GM18951 (cell line): ENCODE results near the gene PTPN20.

ENCODE experiments used
- POLR2A ChIP-seq: IDR thresholded peaks from 4 replicates; pipeline ENCODE4 v1.6.1; 2011; ENCODE audit warnings: mild to moderate bottlenecking; ENCODE audit not compliant: insufficient read length, insufficient read depth; ENCODE audit errors: extremely low read depth
- in situ Hi-C: fragments of 300-500 bp; cut with MboI; formaldehyde crosslinking; loops from one replicate; pipeline ENCODE4 v1.12.0; 2022; ENCODE audit warnings: low sequenced_read_pairs, mixed read lengths, inconsistent platforms; ENCODE audit not compliant: unreplicated experiment

PTPN20 gene

DNA sequence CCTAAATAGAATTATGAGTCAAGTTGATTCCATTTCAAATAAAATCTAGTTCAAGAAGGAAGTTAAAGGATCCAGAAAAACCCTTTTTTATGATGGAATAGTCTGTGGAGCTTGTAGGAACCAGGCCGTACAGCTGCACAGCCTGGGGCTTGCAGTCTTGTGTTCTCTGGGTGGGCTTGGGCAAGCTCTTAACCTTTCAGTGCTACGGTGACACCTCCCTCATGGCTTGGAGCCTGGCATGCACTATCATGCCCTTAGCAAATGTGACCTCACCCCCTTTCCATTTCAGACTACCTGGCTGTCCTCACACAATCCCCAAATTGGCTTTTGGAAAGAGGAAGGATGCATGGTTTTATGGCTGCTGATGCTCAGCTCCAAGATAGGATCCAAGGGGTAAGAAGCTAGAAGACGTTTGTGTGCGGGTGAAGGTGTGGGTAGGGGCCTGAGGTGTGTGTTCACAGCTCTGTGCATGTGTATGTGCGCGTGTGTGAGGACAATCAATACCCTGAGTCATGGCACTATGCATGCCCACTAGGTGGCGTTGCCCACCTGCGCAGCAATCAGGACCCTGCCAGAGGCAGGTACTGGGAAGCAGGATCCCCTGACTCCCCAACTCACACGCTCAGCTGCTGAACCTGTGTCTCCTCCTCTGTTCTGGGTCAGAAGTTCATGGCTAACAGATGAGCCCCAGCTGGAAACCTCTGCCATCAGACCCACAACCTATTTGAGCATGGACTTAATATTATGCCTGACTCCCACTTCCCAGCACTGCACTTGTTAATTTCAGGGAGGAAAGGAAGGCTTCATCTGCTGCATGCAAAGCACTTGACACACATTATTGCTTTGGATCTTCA, 113.4 kb downstream of the PTPN20 start:
- TF ChIP-seq POLR2A, result no peak
- in situ Hi-C loops, result loop anchor here (10.0 to 25.0 kb wide), 2 partner anchors 288 to 420 kb away; partner anchors contain the start of genes GDF10 and GDF2

- in situ Hi-C loops, result loop anchor here (10.0 to 25.0 kb wide), 2 partner anchors 287 to 420 kb away; partner anchors contain the start of genes GDF10 and GDF2
- no peak for TF ChIP-seq POLR2A
Observed at GRCh38 chr10:47025253-47025539, 114.0 kb downstream of the PTPN20 start.

DNA sequence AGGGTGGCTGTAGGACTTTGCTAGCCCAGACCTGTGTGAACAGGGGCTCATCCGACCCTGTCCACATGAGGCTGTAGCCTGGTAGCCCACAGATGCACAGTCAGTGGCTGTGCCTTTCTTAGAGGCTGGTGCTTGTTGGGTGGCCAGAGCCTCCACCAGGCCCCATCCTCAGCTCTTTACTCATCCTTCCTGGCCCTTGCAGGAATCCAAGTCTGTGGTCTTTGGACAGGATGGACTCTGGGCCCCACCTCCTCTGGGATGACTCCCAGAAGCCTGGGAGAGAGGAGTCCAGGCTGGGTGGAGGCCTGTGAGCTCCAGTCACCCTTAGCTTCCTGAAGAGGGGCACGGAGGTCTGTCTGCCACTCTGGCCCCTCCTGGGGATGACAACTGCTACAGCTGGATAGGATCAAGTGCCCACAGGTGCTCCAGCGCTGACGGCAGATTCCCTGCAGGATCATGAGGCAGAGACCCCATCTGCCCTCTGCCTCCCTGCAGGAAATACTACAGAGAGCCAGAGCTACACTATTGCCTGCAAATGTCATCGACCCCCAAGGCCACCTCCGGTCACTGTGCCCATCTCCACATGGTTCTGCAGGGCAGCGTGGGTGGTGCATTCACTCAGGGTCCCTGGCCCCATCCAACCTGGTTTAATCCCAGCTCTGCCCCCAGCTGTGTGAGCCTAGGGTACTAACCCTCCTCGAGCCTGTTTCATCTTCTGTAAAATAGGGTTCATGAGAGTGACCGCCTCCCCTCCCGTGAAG, 114.5 kb downstream of the PTPN20 start:
- TF ChIP-seq POLR2A, result no peak
- in situ Hi-C loops, result loop anchor here (10.0 to 25.0 kb wide), 2 partner anchors 287 to 419 kb away; partner anchors contain the start of genes GDF10 and GDF2

DNA sequence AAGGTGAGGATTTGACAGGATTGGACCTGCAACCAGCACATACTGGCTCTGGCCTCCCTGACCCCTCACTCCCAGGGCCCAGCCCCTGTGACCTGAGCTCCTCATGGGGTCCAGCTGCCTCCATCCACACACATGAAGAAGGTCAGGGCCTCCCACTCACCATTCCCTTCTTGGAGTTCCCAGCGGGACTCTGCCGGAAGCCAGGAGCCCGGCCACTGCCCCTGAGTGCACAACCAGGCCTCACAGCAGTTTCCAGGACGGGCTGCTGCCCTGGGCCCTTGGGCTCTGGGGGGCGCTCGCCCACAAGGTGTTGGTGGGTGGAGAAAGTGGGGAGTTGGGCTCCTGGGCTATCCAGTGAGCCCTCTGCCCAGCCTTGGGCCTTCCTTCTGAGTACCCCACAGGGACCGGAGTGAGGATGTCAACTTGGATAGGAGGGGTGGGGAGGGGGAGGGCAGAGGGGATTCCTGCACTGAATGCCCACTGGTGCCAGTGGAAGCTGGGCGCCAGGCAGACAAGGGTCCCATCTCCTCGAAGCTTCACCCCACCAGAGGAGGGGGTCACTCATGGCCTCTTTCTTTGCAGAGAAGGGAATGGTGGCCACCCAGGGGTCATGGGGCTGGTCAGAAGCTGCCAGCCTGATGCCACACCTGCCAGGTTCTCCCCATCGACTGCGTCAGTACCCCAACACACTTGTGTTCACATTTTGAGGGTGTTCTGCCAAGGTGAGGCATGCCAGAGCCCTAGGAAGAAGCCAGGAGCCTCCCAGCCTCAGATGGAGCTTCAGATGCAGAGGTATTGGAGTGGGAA, 115.3 kb downstream of the PTPN20 start:
- in situ Hi-C loops, result loop anchor here (10.0 to 25.0 kb wide), 2 partner anchors 286 to 418 kb away; partner anchors contain the start of genes GDF10 and GDF2
- no peak for TF ChIP-seq POLR2A

- in situ Hi-C loops, result loop anchor here (10.0 to 25.0 kb wide), 2 partner anchors 285 to 418 kb away; partner anchors contain the start of genes GDF10 and GDF2
Observed at GRCh38 chr10:47027108-47027783, 116.0 kb downstream of the PTPN20 start.

DNA sequence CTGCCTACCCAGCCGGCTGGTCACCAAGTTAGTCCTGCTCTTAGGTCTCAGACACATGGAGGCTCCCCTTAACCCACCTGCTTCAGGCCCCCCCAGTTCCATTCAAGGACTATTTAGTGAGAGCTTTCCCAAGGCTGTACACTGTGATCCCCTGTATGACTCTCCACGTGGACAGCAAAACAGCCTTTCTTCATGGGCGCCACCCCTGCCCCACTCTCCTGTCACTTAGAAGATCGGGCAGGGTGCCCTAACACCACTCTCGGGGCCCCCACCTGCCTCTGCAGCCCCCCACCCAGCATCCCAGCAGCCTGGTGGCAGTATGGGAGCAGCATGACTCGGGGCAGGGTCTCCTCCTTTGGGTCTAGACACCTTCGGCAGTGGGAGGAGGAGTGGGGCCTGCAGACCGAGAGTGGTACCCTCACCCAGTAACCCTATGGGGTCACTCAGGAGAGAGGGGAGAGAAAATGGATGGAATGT, 116.6 kb downstream of the PTPN20 start:
- in situ Hi-C loops, result loop anchor here (10.0 to 25.0 kb wide), 2 partner anchors 284 to 417 kb away; partner anchors contain the start of genes GDF10 and GDF2
- TF ChIP-seq POLR2A, result no peak

More at GRCh38 chr10:47027108-47027783, 116.0 kb downstream of the PTPN20 start:
- no peak for TF ChIP-seq POLR2A

DNA sequence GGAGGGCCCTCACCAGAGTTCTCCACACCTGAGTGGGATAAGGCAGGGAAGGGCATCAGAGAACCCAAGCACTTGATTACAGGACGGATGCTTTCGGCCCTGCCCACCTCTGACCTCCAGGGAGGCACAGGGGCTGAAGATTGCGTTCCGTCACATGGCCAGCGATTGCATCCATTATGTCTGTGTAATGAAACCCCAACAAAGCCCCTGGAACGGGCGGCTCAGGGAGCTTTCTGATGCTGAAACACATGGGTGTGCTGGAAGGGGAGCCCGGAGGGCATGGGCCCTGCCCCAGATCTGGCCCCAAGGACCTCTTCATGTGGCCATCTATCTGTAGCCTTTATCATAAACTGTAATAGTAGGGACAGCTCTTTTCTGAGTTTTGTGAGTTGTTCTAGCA, 117.2 kb downstream of the PTPN20 start:
- TF ChIP-seq POLR2A, result no peak
- in situ Hi-C loops, result loop anchor here (10.0 to 25.0 kb wide), 2 partner anchors 284 to 416 kb away; partner anchors contain the start of genes GDF10 and GDF2

- in situ Hi-C loops, result loop anchor here (10.0 to 25.0 kb wide), 2 partner anchors 283 to 415 kb away; partner anchors contain the start of genes GDF10 and GDF2
- TF ChIP-seq POLR2A, result no peak
Observed at GRCh38 chr10:47029181-47030009, 118.2 kb downstream of the PTPN20 start.

DNA sequence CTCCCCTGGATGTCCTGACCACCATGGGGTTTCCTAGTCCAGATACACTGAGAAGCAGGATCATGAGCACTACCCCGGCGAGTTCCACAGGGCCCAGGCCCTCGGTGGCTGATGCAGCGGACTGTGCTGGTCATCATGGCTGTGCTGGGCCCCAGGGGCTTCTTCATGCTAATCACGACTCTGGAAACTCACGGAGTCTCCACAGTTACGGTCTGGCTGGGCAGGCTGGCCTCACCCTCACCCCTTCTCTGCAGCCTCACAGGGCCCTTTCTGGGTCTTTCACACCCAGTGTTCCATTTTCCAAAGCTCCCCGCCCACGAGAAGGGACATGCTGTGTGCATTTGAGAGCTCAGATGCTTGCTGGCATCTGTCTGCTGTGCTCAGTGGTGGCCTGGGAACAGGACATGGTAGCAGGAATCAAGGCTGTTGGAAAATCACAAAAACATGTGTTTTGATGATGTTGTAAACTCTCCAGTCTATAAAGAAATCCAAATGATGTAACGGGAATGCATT, 119.0 kb downstream of the PTPN20 start:
- in situ Hi-C loops, result loop anchor here (25.0 kb wide), 1 partner anchor 282 kb away; the partner anchor contains the start of genes GDF10 and GDF2
- TF ChIP-seq POLR2A, result no peak

DNA sequence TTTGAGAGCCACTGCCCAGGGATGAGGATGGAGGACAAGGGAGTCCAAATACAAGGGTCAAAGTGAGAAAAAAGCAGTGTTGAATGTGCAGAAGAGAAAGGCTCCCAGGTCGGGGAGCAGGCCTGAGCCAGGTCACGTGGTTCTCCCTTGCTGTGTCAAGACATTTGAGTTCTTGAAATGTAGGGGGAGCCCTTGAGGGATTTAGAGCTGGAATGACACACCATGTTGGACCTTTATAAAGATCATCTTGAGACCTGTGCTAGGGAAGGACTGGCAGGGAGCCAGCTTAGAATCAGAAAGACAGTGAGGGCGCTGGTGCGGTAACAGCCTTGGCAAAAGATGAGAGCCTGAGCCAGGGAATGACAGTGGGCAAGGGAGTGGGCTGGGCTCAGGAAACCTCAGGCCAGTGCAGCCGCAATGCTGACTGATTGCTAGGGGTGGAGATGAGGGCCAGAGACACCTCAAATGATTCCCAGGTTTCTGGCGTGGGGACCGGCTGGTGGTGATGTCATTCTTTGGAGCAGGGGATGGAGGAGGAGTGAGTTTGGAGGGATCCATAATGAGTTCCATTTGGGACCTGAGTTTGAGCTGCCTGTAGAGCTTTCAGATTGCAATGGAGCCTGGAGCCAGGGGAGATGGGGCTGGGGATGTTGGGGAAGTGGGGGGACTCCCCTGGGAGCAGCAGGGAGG, 120.1 kb downstream of the PTPN20 start:
- in situ Hi-C loops, result loop anchor here (25.0 kb wide), 1 partner anchor 281 kb away; the partner anchor contains the start of genes GDF10 and GDF2
- TF ChIP-seq POLR2A, result no peak
